ENCODE measurements around the gene NUDT2. TPM values are rescaled to one million over a fixed set of nuclear protein-coding genes. Genes with fewer than 3 reads are reported as not detected.
"Not testable (repeated sequence)": the region's sequence is repeated elsewhere in the genome, so short reads cannot be mapped to it uniquely, and the experiment has no call there.

NUDT2 gene
- total RNA-seq, 1 donor from 2014 or later = 22.6 TPM

- no peak for DNase-seq (ENCODE audit: low spot score)
Measured at GRCh38 chr9:34334916-34335315, 5.5 kb downstream of the NUDT2 start.

DNA sequence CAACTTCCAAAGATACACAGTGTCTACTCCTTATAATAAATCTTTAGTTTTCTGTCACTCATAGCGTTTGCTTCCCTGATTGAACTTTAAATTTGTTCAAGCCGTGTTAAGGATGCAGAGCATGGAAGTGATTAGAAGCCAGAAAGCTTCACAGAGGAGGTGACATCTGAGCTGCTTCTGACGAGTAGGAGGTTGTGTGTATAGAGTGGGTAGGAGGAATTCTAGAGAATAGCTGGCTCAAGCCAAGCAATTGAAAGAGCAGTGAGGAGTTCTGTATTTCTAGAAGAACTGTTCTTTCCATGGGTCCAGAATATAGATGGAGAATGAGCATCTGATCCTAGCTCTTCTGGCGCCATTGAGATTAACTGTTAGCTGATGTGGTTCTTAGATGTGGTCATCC, 6.0 kb downstream of the NUDT2 start:
- DNase-seq (ENCODE audit: low spot score) = no peak

- no peak for DNase-seq (ENCODE audit: low spot score)
Measured at GRCh38 chr9:34337403-34337802, 8.0 kb downstream of the NUDT2 start.

DNA sequence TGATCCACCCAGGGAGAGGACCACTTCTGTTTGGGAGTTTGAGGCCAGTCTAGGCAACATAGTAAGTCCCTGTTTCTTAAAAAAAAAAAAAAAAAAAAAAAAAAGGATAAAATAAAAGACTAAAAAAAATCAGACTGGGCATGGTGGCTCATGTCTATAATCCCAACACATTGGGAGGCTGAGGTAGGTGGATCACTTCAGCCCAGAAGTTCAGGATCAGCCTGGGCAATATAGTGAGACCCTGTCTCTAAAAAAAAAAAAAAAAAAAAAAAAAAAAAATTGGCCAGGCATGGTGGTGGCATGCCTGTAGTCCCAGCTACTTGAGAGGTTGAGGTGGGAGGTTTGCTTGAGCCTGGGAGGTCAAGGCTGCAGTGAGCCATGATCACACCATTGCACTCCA, 8.7 kb downstream of the NUDT2 start:
- not testable (repeated sequence) for DNase-seq (ENCODE audit: low spot score)

GRCh38 chr9:34338665-34339385, 9.5 kb downstream of the NUDT2 start:
- no peak for DNase-seq (ENCODE audit: low spot score)

- DNase-seq (ENCODE audit: low spot score) = no peak
Measured at GRCh38 chr9:34341659-34342295, 12.4 kb downstream of the NUDT2 start.

DNA sequence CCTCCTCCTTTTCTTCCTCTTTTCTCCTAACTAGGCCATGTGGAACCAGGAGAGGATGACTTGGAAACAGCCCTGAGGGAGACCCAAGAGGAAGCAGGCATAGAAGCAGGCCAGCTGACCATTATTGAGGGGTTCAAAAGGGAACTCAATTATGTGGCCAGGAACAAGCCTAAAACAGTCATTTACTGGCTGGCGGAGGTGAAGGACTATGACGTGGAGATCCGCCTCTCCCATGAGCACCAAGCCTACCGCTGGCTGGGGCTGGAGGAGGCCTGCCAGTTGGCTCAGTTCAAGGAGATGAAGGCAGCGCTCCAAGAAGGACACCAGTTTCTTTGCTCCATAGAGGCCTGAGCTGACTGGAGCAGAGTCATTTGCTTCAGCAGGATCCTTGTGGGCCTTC, 13.7 kb downstream of the NUDT2 start:
- no peak for DNase-seq (ENCODE audit: low spot score)

- no peak for DNase-seq (ENCODE audit: low spot score)
Measured at GRCh38 chr9:34343605-34344004, 14.2 kb downstream of the NUDT2 start.

- no peak for DNase-seq (ENCODE audit: low spot score)
Measured at GRCh38 chr9:34346873-34347799, 17.8 kb downstream of the NUDT2 start.

GRCh38 chr9:34347800-34348158, 18.4 kb downstream of the NUDT2 start:
- no peak for DNase-seq (ENCODE audit: low spot score)

DNA sequence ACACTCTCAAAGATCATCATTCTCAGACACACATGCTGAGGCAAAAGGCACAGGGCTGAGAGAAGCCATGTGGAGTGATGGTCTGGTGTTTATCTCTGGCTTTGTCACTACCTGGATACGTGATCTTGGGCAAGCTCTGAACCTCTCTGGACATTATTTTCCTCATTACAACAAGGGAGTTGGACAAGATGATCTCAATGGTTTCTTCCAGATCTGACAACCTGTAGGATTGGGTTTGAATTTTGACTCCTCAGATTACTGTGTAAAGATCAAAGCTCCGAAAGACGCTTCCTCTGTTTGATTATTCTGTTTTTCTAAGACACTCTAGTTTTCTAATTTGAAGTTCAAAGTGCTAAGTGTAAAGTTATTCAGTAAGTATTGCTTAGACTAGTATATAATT, 20.0 kb downstream of the NUDT2 start:
- DNase-seq (ENCODE audit: low spot score) = no peak

DNA sequence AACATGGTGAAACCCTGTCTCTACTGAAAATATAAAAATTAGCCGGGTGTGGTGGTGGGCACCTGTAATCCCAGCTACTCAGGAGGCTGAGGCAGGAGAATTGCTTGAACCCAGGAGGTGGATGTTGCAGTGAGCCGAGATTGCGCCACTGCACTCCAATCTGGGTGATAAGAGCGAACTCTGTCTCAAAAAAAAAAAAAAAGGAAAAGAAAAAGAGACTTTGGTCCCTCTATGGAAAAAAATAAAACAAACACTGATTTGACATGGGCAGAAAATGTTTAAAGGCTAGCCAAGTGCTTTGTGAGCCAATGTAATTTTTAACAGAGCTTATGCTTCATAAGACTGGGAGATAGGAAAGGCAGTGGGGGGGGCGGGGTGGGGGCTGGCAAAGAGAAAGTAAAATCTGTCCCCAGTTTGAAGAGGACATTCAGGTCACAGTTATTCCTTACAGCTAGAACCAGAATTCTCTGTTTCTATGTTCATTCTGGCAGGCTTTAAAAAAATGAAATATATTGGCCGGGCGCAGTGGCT, 22.8 kb downstream of the NUDT2 start:
- not testable (repeated sequence) for DNase-seq (ENCODE audit: low spot score)

- DNase-seq (ENCODE audit: low spot score) = not testable (repeated sequence)
Measured at GRCh38 chr9:34352957-34353356, 23.6 kb downstream of the NUDT2 start.

DNA sequence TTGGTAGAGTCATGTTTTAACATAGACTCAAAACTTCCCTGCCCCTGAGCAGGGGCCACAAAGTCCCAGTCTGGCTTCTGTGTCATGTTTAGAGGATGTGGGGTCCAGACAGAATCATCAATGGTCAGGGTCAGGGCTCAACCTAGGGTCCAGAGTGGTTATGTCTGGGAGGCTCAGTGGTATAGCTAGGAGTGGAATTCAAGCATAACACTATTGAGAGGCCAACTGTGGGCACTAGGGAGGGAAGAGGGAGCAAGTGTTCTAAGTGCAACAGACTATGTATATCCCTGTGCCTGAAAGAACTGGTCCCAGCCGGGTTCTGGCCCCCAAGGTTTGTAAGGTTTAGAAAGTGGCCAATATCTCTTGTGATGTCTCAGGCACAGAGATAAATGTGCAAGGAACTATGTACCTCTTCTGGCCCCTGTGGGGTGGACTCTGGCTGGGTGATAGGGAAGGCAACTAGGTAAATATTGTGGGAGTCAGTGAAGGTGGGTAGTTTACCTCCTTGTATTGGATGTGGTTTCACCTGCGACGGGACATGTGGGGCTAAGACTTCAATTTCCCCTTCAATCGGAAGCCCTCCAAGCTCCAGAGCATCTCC, 33.3 kb downstream of the NUDT2 start:
- DNase-seq (ENCODE audit: low spot score) = no peak

DNA sequence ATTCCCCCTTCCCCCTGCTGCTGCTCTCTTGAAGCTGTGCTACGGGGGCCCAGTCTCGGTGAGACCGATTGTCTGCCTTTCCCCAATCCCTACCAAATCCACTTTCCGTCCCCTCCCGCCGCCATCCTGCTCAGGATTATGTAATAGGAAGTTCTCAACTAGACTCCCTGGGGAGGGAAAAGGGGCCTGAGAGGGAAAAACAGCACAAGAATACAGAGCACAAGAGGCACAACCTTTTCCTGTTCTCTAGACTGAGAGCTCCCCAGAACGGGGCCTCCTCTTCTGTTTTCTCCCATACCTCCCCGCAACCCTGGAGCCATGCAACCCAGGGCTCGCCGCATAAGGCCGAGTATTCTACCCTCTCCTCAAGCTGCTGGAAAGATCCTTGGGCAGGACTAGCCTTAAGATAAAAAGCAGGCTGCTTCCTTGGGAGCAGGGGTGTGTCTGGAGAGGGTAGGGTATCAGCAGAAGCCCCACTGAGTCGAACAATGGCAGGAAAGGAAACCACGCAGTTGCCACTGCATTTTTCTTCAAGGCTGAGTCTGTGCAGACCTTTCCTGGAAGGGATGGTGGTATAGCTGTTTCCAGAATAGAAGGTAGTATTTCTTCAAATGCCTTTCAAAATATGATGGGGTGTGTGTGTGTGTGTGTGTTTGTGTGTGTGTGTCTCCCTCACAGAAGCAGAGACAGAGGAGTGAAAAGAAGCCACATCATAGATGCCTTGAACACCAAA, 34.4 kb downstream of the NUDT2 start:
- peak; percentile 77 for DNase-seq (ENCODE audit: low spot score)

DNA sequence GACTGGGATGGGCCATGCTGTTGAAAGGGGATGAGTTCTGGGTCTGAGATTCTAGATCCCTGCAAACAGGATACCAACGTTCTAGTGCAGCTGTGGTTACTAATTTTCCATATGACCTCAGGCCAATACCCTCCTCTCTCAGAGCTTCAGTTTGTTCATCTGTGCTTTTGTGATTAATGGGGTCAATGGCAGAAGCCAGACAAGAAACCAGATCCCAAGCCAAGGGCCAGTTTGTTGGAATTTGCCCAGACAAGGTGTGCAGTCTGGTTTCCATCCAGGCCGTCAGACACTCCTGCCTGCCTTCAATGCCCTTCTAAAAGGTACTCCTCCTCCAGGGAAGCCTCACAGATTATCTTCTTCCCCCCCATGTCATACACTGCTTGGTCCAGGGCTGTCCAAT, 35.9 kb downstream of the NUDT2 start:
- DNase-seq (ENCODE audit: low spot score) = no peak

- DNase-seq (ENCODE audit: low spot score) = no peak
Measured at GRCh38 chr9:34366365-34366764, 37.0 kb downstream of the NUDT2 start.

- not testable (repeated sequence) for DNase-seq (ENCODE audit: low spot score)
Measured at GRCh38 chr9:34367751-34368410, 38.5 kb downstream of the NUDT2 start.

DNA sequence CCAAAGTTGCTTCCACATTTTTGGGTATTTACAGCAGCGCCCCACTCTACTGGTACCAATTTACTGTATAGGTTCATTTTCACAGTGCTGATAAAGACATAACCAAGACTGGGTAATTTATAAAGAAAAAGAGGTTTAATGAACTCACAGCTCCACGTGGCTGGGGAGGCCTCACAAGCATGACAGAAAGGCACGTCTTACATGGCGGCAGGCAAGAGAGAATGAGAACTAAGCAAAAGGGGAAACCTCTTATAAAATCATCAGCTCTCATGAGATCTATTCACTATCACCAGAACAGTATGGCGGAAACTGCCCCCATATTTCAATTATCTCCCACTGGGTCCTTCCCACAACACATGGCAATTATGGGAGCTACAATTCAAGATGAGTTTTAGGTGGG, 39.4 kb downstream of the NUDT2 start:
- not testable (repeated sequence) for DNase-seq (ENCODE audit: low spot score)

GRCh38 chr9:34369636-34370035, 40.3 kb downstream of the NUDT2 start:
- DNase-seq (ENCODE audit: low spot score) = no peak
